ENCODE data around the gene SUSD2. TPM values are rescaled to one million over a fixed set of nuclear protein-coding genes. Genes with fewer than 3 reads are reported as not detected.

The SUSD2 gene
- total and polyA plus RNA-seq, 2 of the 4 experiments (the other 2 are of a cell fraction) = 0.18 to 1.6 TPM

GRCh38 chr22:24145446-24146193 is 35.7 kb upstream of the SUSD2 start (continued):
- no peak for TF ChIP-seq ELK1 (IDR thresholded peaks at IDR 0.05; ENCODE audit: borderline replicate concordance, low read depth, low read length)

- dilution Hi-C loops (cut with HindIII; ENCODE audit: low sequenced_read_pairs, unreplicated experiment) = no loop called here
- H3K56ac ChIP-seq (ENCODE audit: extremely low read depth, insufficient read depth, low read length) = peak overlapping the region; percentile 41; the same call in 1 of the 2 replicates
- H3K27me3 ChIP-seq (ENCODE audit: control insufficient read depth, insufficient read depth, low read length) = no peaks in the 10 kb centered on the region
- peaks cover 28 to 80% of the 10 kb centered on the region in 2 experiments; a peak in 3 of 4 replicates for H3K79me1 ChIP-seq (ENCODE audit: low read depth in 1 of 2, low read length in 2 of 2)
- H3K36me3 ChIP-seq (ENCODE audit: control insufficient read depth, insufficient read depth, low read length) = no peaks in the 10 kb centered on the region
- intact Hi-C loops (cut with micrococcal nuclease) = loop anchor here (2.0 kb wide), 1 partner anchor 135 kb away; the partner anchor contains the start of gene CABIN1
- peak overlapping the region; percentile 86 for H2BK120ac ChIP-seq (ENCODE audit: low read depth, low read length)
- H4K91ac ChIP-seq (ENCODE audit: insufficient read depth, low read depth, low read length) = peak overlapping the region; percentile 71
- no peak overlapping the region for H3K4me3 ChIP-seq (ENCODE audit: insufficient read depth, low read depth, low read length)
- no peak for TF ChIP-seq CTCF (conservative IDR thresholded peaks at IDR 0.05; ENCODE audit: low read depth, low read length)
- TF ChIP-seq FOS (IDR thresholded peaks at IDR 0.05; ENCODE audit: low read depth, low read length) = no peak
- TF ChIP-seq MAFK (IDR thresholded peaks at IDR 0.05; ENCODE audit: low read depth, low read length) = peak; percentile 89
- peak; percentile 93 for TF ChIP-seq CEBPB (IDR thresholded peaks at IDR 0.05; ENCODE audit: low read depth, low read length)
- 0 out of 2 replicates have a peak, but pooled peaks have one; percentile 5 for TF ChIP-seq MAZ (IDR thresholded peaks at IDR 0.05; ENCODE audit: borderline replicate concordance, low read depth, low read length)
- H4K5ac ChIP-seq (ENCODE audit: low read depth, low read length) = peak overlapping the region; percentile 19
- DNase-seq (peak; percentile 83), ATAC-seq (ENCODE audit: low read depth) (peak; percentile 13)
- in situ Hi-C loops (cut with MboI; ENCODE audit: low sequenced_read_pairs) = no loop called here
- peak overlapping the region; percentile 93 for H3K4ac ChIP-seq (ENCODE audit: low read depth, low read length)
- BruUV-seq (replicated peaks) = no TSS peak
- H3K9me1 ChIP-seq (ENCODE audit: insufficient read depth, low read length) = peaks cover 74% of the 10 kb centered on the region
- POLR2A ChIA-PET (ENCODE audit: unreplicated experiment) = no interaction called here
- H3K4me2 ChIP-seq (ENCODE audit: low read depth, low read length) = peak overlapping the region; percentile 65
- H3K14ac ChIP-seq (replicated peaks; ENCODE audit: low read depth, low read length) = peak overlapping the region; percentile 70
- no peaks in the 10 kb centered on the region for H3K9me3 ChIP-seq (ENCODE audit: control insufficient read depth, insufficient read depth, low read length)
- H2BK20ac ChIP-seq (ENCODE audit: low read depth, low read length) = peak overlapping the region; percentile 84
- peak overlapping the region; percentile 94 for H2AK5ac ChIP-seq (ENCODE audit: low read depth, low read length)
- WGBS, 2 experiments (ENCODE audit: extremely low coverage in 2 of 2, insufficient read length in 1 of 2) = no CpG with 5 or more reads among the region's 4 CpGs
- peak overlapping the region; percentile 13 for H2AK9ac ChIP-seq (replicated peaks; ENCODE audit: low read depth, low read length, poor library complexity)
- CTCF ChIA-PET = interaction anchor here (1.4 to 2.7 kb wide), 3 partner anchors 9 to 39 kb away, joined by 4 to 19 read pairs (median 5); no protein-coding TSS in a partner anchor
- H2BK5ac ChIP-seq (ENCODE audit: low read depth, low read length, poor library complexity, severe bottlenecking) = peak overlapping the region; percentile 87
- peaks cover 54% of the 10 kb centered on the region for H3K4me1 ChIP-seq (ENCODE audit: control insufficient read depth, insufficient read depth, low read length)
- H3K27ac ChIP-seq (ENCODE audit: insufficient read depth, low read length) = peak overlapping the region; percentile 85
- peak overlapping the region; percentile 42 for H3K18ac ChIP-seq (ENCODE audit: low read depth, low read length)
- H2BK15ac ChIP-seq (ENCODE audit: low read depth, low read length) = peak overlapping the region; percentile 46; the same call in 1 of the 3 replicates
- peak overlapping the region in 1 of 2 experiments; percentile 63; a peak in 3 of 4 replicates for H4K8ac ChIP-seq (ENCODE audit: low read depth in 2 of 2, low read length in 2 of 2)
- peak overlapping the region; percentile 73; the same call in 1 of the 2 replicates for H3K23ac ChIP-seq (ENCODE audit: low read depth, low read length)
- peak overlapping the region; percentile 38 for H2AFZ ChIP-seq (replicated peaks; ENCODE audit: low read length, poor library complexity)
- H4K20me1 ChIP-seq (ENCODE audit: insufficient read depth, low read length) = peaks cover 25% of the 10 kb centered on the region
- H3K9ac ChIP-seq (ENCODE audit: low read depth, low read length) = no peak overlapping the region
Observed at GRCh38 chr22:24146194-24146616, 35.1 kb upstream of the SUSD2 start.

All from IMR-90 (cell line).